Measurements from ENCODE around the gene NKAPL. TPM values are rescaled to one million over a fixed set of nuclear protein-coding genes. Genes with fewer than 3 reads are reported as not detected.

NKAPL gene
- total and polyA plus RNA-seq, 10 donors = 0.64 to 3.1 (median 1.4) TPM

DNA sequence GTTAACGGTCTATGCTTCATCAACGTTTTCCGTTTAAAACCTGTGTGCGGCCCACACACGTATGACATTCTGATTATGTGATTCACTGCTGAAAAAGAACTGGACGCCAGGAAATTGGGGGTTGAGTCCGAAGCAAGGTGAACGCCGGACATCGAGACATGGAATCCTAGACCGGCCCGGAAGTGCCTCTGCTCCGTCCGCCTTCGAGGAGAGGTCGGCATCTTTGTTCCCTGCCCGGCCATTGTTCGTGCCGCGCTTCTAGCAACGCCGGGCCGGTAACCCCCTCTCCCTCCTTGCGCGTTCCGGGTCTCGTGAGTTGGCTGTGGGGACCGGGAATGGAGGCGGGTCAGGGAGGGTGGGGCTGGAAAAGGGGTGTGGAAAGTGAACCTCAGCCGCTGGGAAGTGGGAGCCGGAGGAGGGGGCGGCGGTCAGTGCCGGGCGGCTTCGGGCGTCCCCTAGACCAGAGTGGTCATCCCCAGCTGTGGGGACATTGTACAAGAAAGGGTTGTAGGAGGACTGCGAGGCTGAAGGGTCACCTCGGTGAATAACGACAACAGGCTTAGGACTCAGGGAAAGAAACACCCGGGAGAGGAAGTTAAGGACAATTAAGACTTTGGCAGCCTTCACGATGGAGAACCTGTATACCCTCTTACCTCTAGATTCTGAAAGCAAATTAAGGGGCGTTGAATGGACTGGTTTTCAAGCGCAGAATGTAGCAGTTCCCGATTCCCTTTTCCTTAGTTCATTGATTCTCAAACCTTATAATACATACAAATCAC lies 33.9 kb upstream of the NKAPL start, which contains the start of gene ZSCAN9:
Gene ZSCAN9, plus strand, starts transcription at position 220 of the 779 bp plus-strand sequence. CDS start 1,810 bp downstream, outside the sequence.
- WGBS, 5 donors = 1 to 2% (median 1%) methylated on average over 43 to 45 of the region's 45 CpGs

GRCh38 chr6:28226460-28226859 lies 32.6 kb upstream of the NKAPL start:
- H3K9me3 ChIP-seq = no peaks in the 10 kb centered on the region
- H3K36me3 ChIP-seq = peaks cover 0 to 46% (median 41%) of the 10 kb centered on the region in 6 donors
- intact Hi-C loops (cut with DNase I; ENCODE audit: low total_unique reads) = loop anchor here (10.0 kb wide), 1 partner anchor 92 kb away; no protein-coding TSS in a partner anchor
- 90 to 98% (median 92%) methylated on average over 2 of the region's 2 CpGs for WGBS, 5 donors
- TF ChIP-seq POLR2A (IDR thresholded peaks at IDR 0.05) (no peak), CTCF (IDR thresholded peaks at IDR 0.05 in 8 of 11, conservative IDR thresholded peaks at IDR 0.05 in 3 of 11) (no peak), POLR2AphosphoS5 (IDR thresholded peaks at IDR 0.05) (no peak)
- no peak overlapping the region for H3K27ac ChIP-seq
- H3K4me1 ChIP-seq = peaks cover 4 to 45% (median 22%) of the 10 kb centered on the region in 6 donors
- no peak for DNase-seq
- H3K27me3 ChIP-seq (replicated peaks in 1 of 7) = peaks cover 0 to 6% (median 0%) of the 10 kb centered on the region in 7 donors
- peak overlapping the region in 2 of 8 donors; percentile 71 to 85 for H3K4me3 ChIP-seq

More for the DNA sequence above, 33.9 kb upstream of the NKAPL start, which contains the start of gene ZSCAN9:
- H3K27me3 ChIP-seq (replicated peaks in 1 of 7) = peaks cover 0 to 17% (median 5%) of the 10 kb centered on the region in 7 donors
- H3K36me3 ChIP-seq = peaks cover 0 to 34% (median 29%) of the 10 kb centered on the region in 6 donors
- no peak for TF ChIP-seq CTCF (IDR thresholded peaks at IDR 0.05 in 8 of 11, conservative IDR thresholded peaks at IDR 0.05 in 3 of 11)
- TF ChIP-seq POLR2A (IDR thresholded peaks at IDR 0.05) = no peak
- peak; percentile 73 to 83 (median 82) for TF ChIP-seq POLR2AphosphoS5 (IDR thresholded peaks at IDR 0.05)
- H3K4me3 ChIP-seq = peak within 1 kb of the TSS; percentile 58 to 85 (median 70)
- peak; percentile 93 for DNase-seq
- intact Hi-C loops (cut with DNase I; ENCODE audit: low total_unique reads) = loop anchor here (10.0 kb wide), 1 partner anchor 90 kb away; no protein-coding TSS in a partner anchor
- peak within 1 kb of the TSS; percentile 52 to 86 (median 76) for H3K27ac ChIP-seq
- H3K9me3 ChIP-seq = no peaks in the 10 kb centered on the region
- H3K4me1 ChIP-seq = peaks cover 4 to 45% (median 22%) of the 10 kb centered on the region in 6 donors

DNA sequence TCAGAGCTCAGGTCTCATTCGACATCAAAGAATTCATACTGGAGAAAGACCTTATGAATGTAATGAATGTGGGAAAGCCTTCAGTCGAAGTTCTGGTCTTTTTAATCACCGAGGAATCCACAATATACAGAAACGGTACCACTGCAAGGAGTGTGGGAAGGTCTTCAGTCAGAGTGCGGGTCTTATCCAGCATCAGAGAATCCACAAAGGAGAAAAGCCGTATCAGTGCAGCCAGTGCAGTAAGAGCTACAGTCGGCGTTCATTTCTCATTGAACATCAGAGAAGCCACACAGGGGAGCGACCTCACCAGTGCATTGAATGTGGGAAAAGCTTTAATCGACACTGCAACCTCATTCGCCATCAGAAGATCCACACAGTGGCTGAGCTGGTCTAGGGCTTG lies 26.3 kb upstream of the NKAPL start:
- Histone ChIP-seq H3K4me3 (no peak overlapping the region), H3K27ac (no peak overlapping the region), H3K27me3 (replicated peaks in 1 of 7) (no peaks in the 10 kb centered on the region), H3K9me3 (no peaks in the 10 kb centered on the region), H3K4me1 (peaks cover 0 to 11% (median 0%) of the 10 kb centered on the region in 6 donors), H3K36me3 (peaks cover 3 to 72% (median 52%) of the 10 kb centered on the region in 6 donors)
- intact Hi-C loops (cut with DNase I; ENCODE audit: low total_unique reads) = no loop called here
- no peak for TF ChIP-seq CTCF (IDR thresholded peaks at IDR 0.05 in 8 of 11, conservative IDR thresholded peaks at IDR 0.05 in 3 of 11)
- no peak for TF ChIP-seq POLR2A (IDR thresholded peaks at IDR 0.05)
- no peak for TF ChIP-seq POLR2AphosphoS5 (IDR thresholded peaks at IDR 0.05)
- WGBS, 5 donors = 92 to 97% (median 96%) methylated on average over 11 of the region's 11 CpGs
- DNase-seq = no peak

DNA sequence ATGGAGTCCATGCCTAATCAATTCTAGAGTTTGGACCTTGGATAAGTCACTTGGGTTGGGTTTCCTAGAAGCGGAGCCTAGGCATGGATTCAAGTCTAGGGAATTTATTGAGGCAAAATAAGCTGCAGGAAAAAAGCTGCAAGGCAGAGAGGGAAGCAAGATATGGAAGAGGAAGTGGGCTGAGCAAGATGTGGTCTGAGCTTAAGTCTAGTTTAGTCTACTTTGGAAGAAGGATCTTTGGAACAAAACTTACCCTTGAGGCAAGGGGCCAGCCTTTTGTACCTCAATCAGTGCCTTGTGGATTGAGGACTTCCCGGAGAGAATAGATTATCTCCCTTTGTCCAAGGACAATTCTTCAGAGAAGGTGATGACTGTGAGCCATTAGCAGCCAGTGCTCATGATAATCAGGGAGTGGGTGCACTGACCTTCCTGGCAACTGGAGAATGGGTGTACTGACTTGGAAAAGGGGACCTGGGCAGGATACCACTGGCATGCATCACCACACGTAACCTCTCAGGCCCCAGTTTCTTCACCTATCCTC lies 23.1 kb upstream of the NKAPL start:
- Histone ChIP-seq H3K9me3 (no peaks in the 10 kb centered on the region), H3K27ac (no peak overlapping the region), H3K27me3 (replicated peaks in 1 of 7) (no peaks in the 10 kb centered on the region), H3K4me3 (no peak overlapping the region), H3K36me3 (peaks cover 3 to 49% (median 23%) of the 10 kb centered on the region in 6 donors), H3K4me1 (no peaks in the 10 kb centered on the region)
- no peak for TF ChIP-seq CTCF (IDR thresholded peaks at IDR 0.05 in 8 of 11, conservative IDR thresholded peaks at IDR 0.05 in 3 of 11)
- no peak for TF ChIP-seq POLR2A (IDR thresholded peaks at IDR 0.05)
- no peak for TF ChIP-seq POLR2AphosphoS5 (IDR thresholded peaks at IDR 0.05)
- no peak for DNase-seq
- WGBS, 5 donors = 84 to 93% (median 88%) methylated on average over 3 of the region's 3 CpGs
- intact Hi-C loops (cut with DNase I; ENCODE audit: low total_unique reads) = no loop called here

All from spleen (tissue), 11 donors.